ENCODE data around the gene LRRC8D.

LRRC8D gene

GRCh38 chr1:89872567-89872966, 51.7 kb downstream of the LRRC8D start:
- DNase-seq, result no peak

- DNase-seq, result no peak
Measured at GRCh38 chr1:89873288-89873687, 52.5 kb downstream of the LRRC8D start.

- no peak for DNase-seq
Measured at GRCh38 chr1:89873770-89874169, 52.9 kb downstream of the LRRC8D start.

- no peak for DNase-seq
Measured at GRCh38 chr1:89876463-89876862, 55.6 kb downstream of the LRRC8D start.

GRCh38 chr1:89877756-89878155, 56.9 kb downstream of the LRRC8D start:
- no peak for DNase-seq

GRCh38 chr1:89878256-89878655, 57.4 kb downstream of the LRRC8D start:
- DNase-seq, result no peak

- DNase-seq, result no peak
Measured at GRCh38 chr1:89880679-89881078, 59.8 kb downstream of the LRRC8D start.

GRCh38 chr1:89881415-89882058, 60.7 kb downstream of the LRRC8D start:
- no peak for DNase-seq

GRCh38 chr1:89882348-89883029, 61.7 kb downstream of the LRRC8D start:
- peak in 1 of 14 donors; percentile 27 for DNase-seq

- no peak for DNase-seq
Measured at GRCh38 chr1:89883030-89883379, 62.2 kb downstream of the LRRC8D start.

GRCh38 chr1:89884718-89885596, 64.1 kb downstream of the LRRC8D start:
- no peak for DNase-seq

GRCh38 chr1:89887270-89887669, 66.4 kb downstream of the LRRC8D start:
- no peak for DNase-seq

GRCh38 chr1:89887713-89888112, 66.9 kb downstream of the LRRC8D start:
- DNase-seq, result no peak

GRCh38 chr1:89888480-89889322, 67.9 kb downstream of the LRRC8D start:
- no peak for DNase-seq

- DNase-seq, result no peak
Measured at GRCh38 chr1:89889323-89889615, 68.4 kb downstream of the LRRC8D start.

GRCh38 chr1:89890085-89890752, 69.4 kb downstream of the LRRC8D start:
- no peak for DNase-seq

- no peak for DNase-seq
Measured at GRCh38 chr1:89892816-89893215, 72.0 kb downstream of the LRRC8D start.

GRCh38 chr1:89894210-89895201, 73.7 kb downstream of the LRRC8D start:
- no peak for DNase-seq

GRCh38 chr1:89896105-89896942, 75.5 kb downstream of the LRRC8D start:
- no peak for DNase-seq

Measured in C1 segment of cervical spinal cord (tissue), 14 donors.